H1 (cell line): ENCODE results near the gene PASK. TPM values are rescaled to one million over a fixed set of nuclear protein-coding genes. Genes with fewer than 3 reads are reported as not detected.

Source experiments
- CTCF ChIA-PET: fragments of 300-600 bp; sonication (Branson Sonifier 250); formaldehyde crosslinking; loops from one replicate; lab custom pipeline; 2021; ENCODE audit not compliant: partially characterized antibody; lab: Charles Lee
- POLR2A ChIA-PET: fragments of 300-600 bp; sonication (Branson Sonifier 250); formaldehyde crosslinking; loops from one replicate; lab custom pipeline; 2021; ENCODE audit warnings: inconsistent platforms; ENCODE audit not compliant: partially characterized antibody; lab: Charles Lee
- DNase-seq, 2 experiments: peaks; one replicate each; pipeline versions ENCODE4 v3.0.0 to v3.0.0-alpha.2; 2010 to 2022; ENCODE audit warnings: low spot score in 2 of 2, low read depth in 1 of 2, mixed read lengths in 1 of 2
- FAIRE-seq: peaks from 2 replicates; lab custom pipeline; 2011; peaks lifted over from hg19 to GRCh38; lab: Jason Lieb, UNC
- H2AFZ ChIP-seq: 2 replicates; pipeline ENCODE4 v1.8.1; 2012; ENCODE audit warnings: low read length, inconsistent platforms
- H2AK5ac ChIP-seq: 2 replicates; pipeline ENCODE4 v1.6.1; 2013; ENCODE audit warnings: low read depth, low read length
- H2BK120ac ChIP-seq: replicated peaks from 2 replicates; pipeline ENCODE3; 2013; ENCODE audit warnings: low read depth, low read length, inconsistent platforms
- H2BK12ac ChIP-seq: 2 replicates; pipeline ENCODE4 v1.6.1; 2013; ENCODE audit warnings: low read depth, low read length
- H2BK15ac ChIP-seq: 2 replicates; pipeline ENCODE4 v1.6.1; 2013; ENCODE audit warnings: low read length
- H2BK20ac ChIP-seq: 2 replicates; pipeline ENCODE4 v1.6.1; 2013; ENCODE audit warnings: low read length
- H2BK5ac ChIP-seq: 2 replicates; pipeline ENCODE4 v1.6.1; 2013; ENCODE audit warnings: low read depth, low read length
- H3K14ac ChIP-seq: 2 replicates; pipeline ENCODE4 v1.6.1; 2013; ENCODE audit warnings: inconsistent platforms; ENCODE audit not compliant: insufficient read length
- H3K18ac ChIP-seq: 2 replicates; pipeline ENCODE4 v1.6.1; 2013; ENCODE audit warnings: low read length; ENCODE audit errors: extremely low read depth
- H3K23ac ChIP-seq: 2 replicates; pipeline ENCODE4 v1.6.1; 2013; ENCODE audit warnings: inconsistent platforms; ENCODE audit not compliant: insufficient read length
- H3K23me2 ChIP-seq: 2 replicates; pipeline ENCODE4 v1.6.1; 2013; ENCODE audit warnings: low read depth, low read length
- H3K27ac ChIP-seq: 2 replicates; pipeline ENCODE4 v1.6.1; 2011; ENCODE audit warnings: low read depth, low read length, inconsistent platforms
- H3K27me3 ChIP-seq, 4 experiments: replicated peaks in 1 of 4; 1 replicate in 1 of 4; 2 replicates in 3 of 4; pipeline versions ENCODE4 v1.6.1 to v1.8.1; 2011 to 2013; ENCODE audit warnings: low read length in 3 of 4, mild to moderate bottlenecking in 3 of 4, inconsistent platforms in 2 of 4, mixed read lengths in 2 of 4, moderate library complexity in 1 of 4; ENCODE audit not compliant: control insufficient read depth in 3 of 4, insufficient read depth in 3 of 4; ENCODE audit errors: extremely low read depth in 1 of 4
- H3K36me3 ChIP-seq, 4 experiments: 2 replicates each; pipeline versions ENCODE4 v1.6.1 to v1.8.1; 2011 to 2013; ENCODE audit warnings: mild to moderate bottlenecking in 4 of 4, low read length in 3 of 4, moderate library complexity in 2 of 4, control low read depth in 1 of 4, inconsistent platforms in 1 of 4; ENCODE audit not compliant: insufficient read depth in 4 of 4, control insufficient read depth in 2 of 4
- H3K4ac ChIP-seq: replicated peaks from 2 replicates; pipeline ENCODE3; 2013; ENCODE audit warnings: low read length, low read depth, mixed read lengths, inconsistent platforms; ENCODE audit not compliant: insufficient read length
- H3K4me1 ChIP-seq, 4 experiments: replicated peaks in 1 of 4; 1 replicate in 1 of 4; 2 replicates in 3 of 4; pipeline versions ENCODE4 v1.6.1 to v1.8.1; 2011 to 2013; ENCODE audit warnings: low read length in 3 of 4, inconsistent platforms in 2 of 4, mixed read lengths in 1 of 4; ENCODE audit not compliant: insufficient read depth in 4 of 4, control insufficient read depth in 3 of 4
- H3K4me2 ChIP-seq, 2 experiments: 2 replicates each; pipeline versions ENCODE4 v1.6.1 to v1.8.1; 2011 to 2013; ENCODE audit warnings: low read depth in 2 of 2, low read length in 2 of 2, control low read depth in 1 of 2, inconsistent platforms in 1 of 2, mild to moderate bottlenecking in 1 of 2; ENCODE audit not compliant: insufficient read depth in 1 of 2
- H3K4me3 ChIP-seq, 4 experiments: fragments of 200-600, 300-600 bp in 1 of 4; sonication (generic), shearing (Covaris generic), sonication (Bioruptor Twin) in 1 of 4; 2 replicates each; pipeline versions ENCODE4 v1.5.1 to v1.8.1; 2011 to 2016; ENCODE audit warnings: low read length in 4 of 4, low read depth in 3 of 4, control low read depth in 2 of 4, inconsistent platforms in 2 of 4, mild to moderate bottlenecking in 2 of 4, mixed read lengths in 1 of 4, moderate library complexity in 1 of 4; ENCODE audit not compliant: insufficient read depth in 2 of 4; ENCODE audit errors: extremely low read depth in 1 of 4
- H3K56ac ChIP-seq: replicated peaks from 2 replicates; pipeline ENCODE3; 2013; ENCODE audit warnings: low read depth, mild to moderate bottlenecking, mixed read lengths, low read length, inconsistent platforms; ENCODE audit not compliant: insufficient read length
- H3K79me1 ChIP-seq: 2 replicates; pipeline ENCODE4 v1.6.1; 2013; ENCODE audit warnings: low read depth, low read length, control low read depth
- H3K79me2 ChIP-seq, 2 experiments: 2 replicates each; pipeline versions ENCODE4 v1.6.1 to v1.8.1; 2012 to 2013; ENCODE audit warnings: low read length in 2 of 2, mild to moderate bottlenecking in 2 of 2, inconsistent platforms in 1 of 2; ENCODE audit not compliant: insufficient read depth in 2 of 2, control insufficient read depth in 1 of 2
- H3K9ac ChIP-seq, 4 experiments: replicated peaks in 1 of 4; 1 replicate in 1 of 4; 2 replicates in 3 of 4; pipeline versions ENCODE4 v1.6.1 to v1.8.1; 2011 to 2013; ENCODE audit warnings: low read depth in 3 of 4, low read length in 3 of 4, control low read depth in 2 of 4, mild to moderate bottlenecking in 2 of 4, moderate library complexity in 2 of 4, inconsistent platforms in 1 of 4; ENCODE audit errors: extremely low read depth in 1 of 4
- H3K9me3 ChIP-seq, 2 experiments: 2 replicates each; pipeline versions ENCODE4 v1.6.1 to v1.8.1; 2012 to 2013; ENCODE audit warnings: mild to moderate bottlenecking in 2 of 2, moderate library complexity in 2 of 2, control low read depth in 1 of 2, inconsistent platforms in 1 of 2, low read depth in 1 of 2, low read length in 1 of 2, mixed read lengths in 1 of 2; ENCODE audit not compliant: insufficient read depth in 2 of 2
- H4K20me1 ChIP-seq, 2 experiments: replicated peaks in 1 of 2; 2 replicates each; pipeline versions ENCODE3 to v1.8.1; 2011 to 2013; ENCODE audit warnings: inconsistent platforms in 2 of 2, low read length in 2 of 2, mild to moderate bottlenecking in 1 of 2; ENCODE audit not compliant: insufficient read depth in 2 of 2, control insufficient read depth in 1 of 2
- H4K5ac ChIP-seq: 2 replicates; pipeline ENCODE4 v1.6.1; 2013; ENCODE audit warnings: low read length, low read depth, mixed read lengths, inconsistent platforms; ENCODE audit not compliant: insufficient read length
- H4K8ac ChIP-seq: 2 replicates; pipeline ENCODE4 v1.8.0; 2013; ENCODE audit warnings: mild to moderate bottlenecking, moderate library complexity, low read length, inconsistent platforms; ENCODE audit not compliant: insufficient read depth; ENCODE audit errors: extremely low read depth
- H4K91ac ChIP-seq: replicated peaks from 2 replicates; pipeline ENCODE3; 2013; ENCODE audit warnings: low read length, mixed read lengths, inconsistent platforms; ENCODE audit not compliant: insufficient read length
- CTCF ChIP-seq, 3 experiments: IDR thresholded peaks; 1 replicate in 2 of 3; 2 replicates in 1 of 3; pipeline versions ENCODE4 v1.5.1 to v1.6.1; 2011; ENCODE audit warnings: low read length in 3 of 3, mild to moderate bottlenecking in 3 of 3, inconsistent platforms in 2 of 3, low read depth in 1 of 3, moderate library complexity in 1 of 3; ENCODE audit not compliant: insufficient read depth in 1 of 3; ENCODE audit errors: control extremely low read depth in 1 of 3
- JUN ChIP-seq: IDR thresholded peaks from 2 replicates; pipeline ENCODE4 v1.6.1; 2011; ENCODE audit warnings: low read depth, mild to moderate bottlenecking, improper control_type of control experiment, low read length
- KDM4A ChIP-seq: IDR thresholded peaks from one replicate; pipeline ENCODE4 v1.7.1; 2012; ENCODE audit warnings: low read depth, mild to moderate bottlenecking, moderate library complexity, low read length, inconsistent platforms; ENCODE audit not compliant: severe bottlenecking
- MAFK ChIP-seq: IDR thresholded peaks from 2 replicates; pipeline ENCODE4 v1.6.1; 2012; ENCODE audit warnings: low read depth, mild to moderate bottlenecking, improper control_type of control experiment, low read length
- NANOG ChIP-seq: IDR thresholded peaks from 2 replicates; pipeline ENCODE4 v1.6.1; 2011; ENCODE audit warnings: low read length, low read depth, mild to moderate bottlenecking, inconsistent platforms; ENCODE audit not compliant: insufficient read depth, poor library complexity, severe bottlenecking
- POLR2AphosphoS5 ChIP-seq: IDR thresholded peaks from 2 replicates; pipeline ENCODE4 v1.6.1; 2011; ENCODE audit warnings: low read depth, low read length
- POU5F1 ChIP-seq: IDR thresholded peaks from 2 replicates; pipeline ENCODE4 v1.6.1; 2011; ENCODE audit warnings: low read depth, mild to moderate bottlenecking, low read length, moderate library complexity
- SAP30 ChIP-seq: fragments of 300-600 bp; sonication (generic); IDR thresholded peaks from 2 replicates; pipeline ENCODE4 v1.7.1; 2012; ENCODE audit warnings: low read length, moderate library complexity, mild to moderate bottlenecking, inconsistent platforms; ENCODE audit not compliant: insufficient read depth, insufficient replicate concordance
- WGBS, 2 experiments: shearing (Covaris generic) in 1 of 2; methylation state at CpG; one replicate each; pipeline versions ENCODE4 v1.1.6 to v1.1.7; 2013 to 2015; ENCODE audit warnings: low lambda C conversion rate in 2 of 2, mixed read lengths in 2 of 2, inconsistent platforms in 1 of 2, low coverage in 1 of 2, missing lambda C conversion rate in 1 of 2; ENCODE audit not compliant: insufficient replicate concordance in 2 of 2, insufficient coverage in 1 of 2, insufficient read length in 1 of 2; ENCODE audit errors: extremely low coverage in 1 of 2, missing lambda C conversion rate in 1 of 2; 5-methylcytosine and 5-hydroxymethylcytosine counted together
- polyA plus RNA-seq, 7 experiments: library from polyadenylated mRNA; depleted of rRNA in 3 of 7; stranded (reverse) in 5 of 7; unstranded in 2 of 7; fragments of >200 nt in 5 of 7; fragments of 200-250 nt in 2 of 7; gene quantifications; 1 replicate in 5 of 7; 2 replicates in 1 of 7; 4 replicates in 1 of 7; pipeline versions ENCODE4 v1.2.1 to v1.2.3, GENCODE V29; 2011 to 2013; ENCODE audit warnings: missing spikeins in 2 of 7, mixed read lengths in 2 of 7
- total RNA-seq: library from RNA; stranded (reverse); fragmentation: NEBNext Ultra II Directional; extraction: Animal tissue kit (Norgen Biotek cat#: 25700); gene quantifications from 2 replicates; pipeline ENCODE4 v1.2.1, GENCODE V29; 2021
- TF ChIP-seq, protein P1 (sequence below): IDR thresholded peaks from 2 replicates; pipeline ENCODE4 v1.6.1; 2012; ENCODE audit warnings: inconsistent platforms

The PASK gene
- total and polyA plus RNA-seq, 2 of the 8 experiments (the other 6 are each of a cell fraction or from before 2014, with no cell fraction given) = 20.5 to 66.1 TPM

DNA sequence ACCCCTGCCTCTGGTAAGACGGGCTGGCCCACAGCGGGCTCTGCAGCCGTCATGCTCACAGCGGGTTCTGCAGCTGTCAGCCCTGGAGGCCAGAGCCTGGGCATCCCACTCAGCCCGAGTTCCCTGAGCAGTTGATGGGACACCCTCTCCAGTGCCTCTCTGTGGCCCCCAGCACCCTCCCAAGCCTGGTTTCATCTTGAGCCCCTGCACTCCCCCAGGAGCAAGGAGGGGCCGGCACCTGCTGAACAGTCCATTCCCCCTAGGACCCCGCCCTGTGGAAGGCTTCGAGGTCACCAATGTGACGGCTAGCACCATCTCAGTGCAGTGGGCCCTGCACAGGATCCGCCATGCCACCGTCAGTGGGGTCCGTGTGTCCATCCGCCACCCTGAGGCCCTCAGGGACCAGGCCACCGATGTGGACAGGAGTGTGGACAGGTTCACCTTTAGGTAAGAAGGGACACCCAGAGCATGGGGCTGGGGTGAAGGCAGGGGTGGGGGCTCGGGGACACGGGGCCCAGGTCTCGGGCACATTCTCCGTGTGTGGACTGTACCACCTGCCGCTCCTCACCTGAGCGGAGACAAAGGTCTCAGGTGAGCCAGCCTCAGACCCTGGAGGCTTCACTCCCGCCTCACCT lies 81.7 kb downstream of the PASK start:
- Histone ChIP-seq H3K9ac (no peak overlapping the region), H3K79me2 (no peaks in the 10 kb centered on the region), H4K8ac (no peak overlapping the region), H3K79me1 (no peaks in the 10 kb centered on the region), H3K4me2 (no peak overlapping the region), H2BK15ac (no peak overlapping the region), H3K23me2 (no peaks in the 10 kb centered on the region), H2BK5ac (no peak overlapping the region), H2AK5ac (no peak overlapping the region), H3K56ac (no peak overlapping the region), H3K18ac (no peak overlapping the region), H3K4ac (no peak overlapping the region), H4K91ac (no peak overlapping the region), H2BK120ac (no peak overlapping the region), H2BK20ac (no peak overlapping the region), H2BK12ac (no peak overlapping the region), H4K20me1 (no peaks in the 10 kb centered on the region), H3K14ac (no peak overlapping the region), H3K23ac (no peak overlapping the region), H3K4me1 (peaks cover 0 to 9% (median 2%) of the 10 kb centered on the region in 4 experiments; a peak in 3 of 7 replicates), H2AFZ (no peak overlapping the region), H3K9me3 (no peaks in the 10 kb centered on the region), H3K27ac (no peak overlapping the region), H3K27me3 (no peaks in the 10 kb centered on the region), H3K4me3 (no peak overlapping the region), H4K5ac (no peak overlapping the region), H3K36me3 (no peaks in the 10 kb centered on the region)
- TF ChIP-seq POLR2AphosphoS5 (no peak), NANOG (no peak), MAFK (no peak), SAP30 (no peak), KDM4A (no peak), JUN (no peak), POU5F1 (no peak), CTCF (IDR thresholded peaks at IDR 0.05; ENCODE audit: control extremely low read depth in 1 of 3, insufficient read depth in 1 of 3, low read depth in 1 of 3, low read length in 3 of 3) (no peak)
- TF ChIP-seq, protein P1, sequence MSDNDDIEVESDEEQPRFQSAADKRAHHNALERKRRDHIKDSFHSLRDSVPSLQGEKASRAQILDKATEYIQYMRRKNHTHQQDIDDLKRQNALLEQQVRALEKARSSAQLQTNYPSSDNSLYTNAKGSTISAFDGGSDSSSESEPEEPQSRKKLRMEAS = no peak
- WGBS, 2 experiments = 95% methylated on average over 12 of the region's 21 CpGs; no CpG with 5 or more reads in 1 of the 2 experiments
- DNase-seq (no peak), FAIRE-seq (no peak)
- POLR2A ChIA-PET = no interaction called here
- CTCF ChIA-PET = interaction anchor here (0.8 to 2.3 kb wide), 11 partner anchors 9 to 216 kb away, joined by 3 to 12 read pairs (median 4); no protein-coding TSS in a partner anchor
